Naive B cell (primary cell): ENCODE measurements around the gene SGPP1. TPM values are rescaled to one million over a fixed set of nuclear protein-coding genes. Genes with fewer than 3 reads are reported as not detected.
A peak's percentile ranks its signal among the peaks of the same experiment; 100 is the strongest.
"Not testable (repeated sequence)": the region's sequence is repeated elsewhere in the genome, so short reads cannot be mapped to it uniquely, and the experiment has no call there.

Experiments
- ATAC-seq, 2 donors: fragments of 150-1000 bp; cut with Tn5 transposase; 2 replicates each; pipeline ENCODE4 v1.10.0; 2021; ENCODE audit warnings: low read depth in 2 of 2, mild to moderate bottlenecking in 2 of 2, moderate library complexity in 2 of 2
- DNase-seq: peaks from one replicate; pipeline ENCODE4 v3.0.0; 2022
- H3K27ac Mint-ChIP-seq, 6 donors: one replicate each; pipeline ENCODE4 v1.8.0; 2020 to 2022; ENCODE audit warnings: mild to moderate bottlenecking in 6 of 6, mixed read lengths in 6 of 6, moderate library complexity in 5 of 6, inconsistent platforms in 2 of 6
- H3K27me3 Mint-ChIP-seq, 3 donors: one replicate each; pipeline ENCODE4 v1.8.0; 2021 to 2022; ENCODE audit warnings: mixed read lengths in 3 of 3, mild to moderate bottlenecking in 1 of 3
- H3K36me3 Mint-ChIP-seq, 2 donors: one replicate each; pipeline ENCODE4 v1.8.0; 2020 to 2022; ENCODE audit warnings: mixed read lengths in 2 of 2, inconsistent platforms in 1 of 2, mild to moderate bottlenecking in 1 of 2
- H3K4me1 Mint-ChIP-seq, 3 donors: one replicate each; pipeline ENCODE4 v1.8.0; 2020 to 2022; ENCODE audit warnings: mixed read lengths in 3 of 3, inconsistent platforms in 1 of 3, mild to moderate bottlenecking in 1 of 3, moderate library complexity in 1 of 3
- H3K4me3 Mint-ChIP-seq, 8 donors: one replicate each; pipeline ENCODE4 v1.8.0; 2020 to 2022; ENCODE audit warnings: mild to moderate bottlenecking in 8 of 8, mixed read lengths in 8 of 8, moderate library complexity in 8 of 8, inconsistent platforms in 2 of 8
- H3K9me3 Mint-ChIP-seq, 7 donors: one replicate each; pipeline ENCODE4 v1.8.0; 2020 to 2022; ENCODE audit warnings: mixed read lengths in 7 of 7, mild to moderate bottlenecking in 5 of 7, inconsistent platforms in 2 of 7, moderate library complexity in 1 of 7
- polyA plus RNA-seq, 6 donors: library from polyadenylated mRNA; unstranded; fragments of 300-500 nt; fragmentation: Illumina TruSeq; gene quantifications; one replicate each; pipeline ENCODE4 v1.2.3, GENCODE V29; 2021; ENCODE audit warnings: low read depth in 6 of 6

SGPP1 gene
- polyA plus RNA-seq, 6 donors from 2014 or later, result 9.4 to 20.8 (median 13.2) TPM

- peaks cover 9 to 10% of the 10 kb centered on the region in 2 donors for H3K36me3 Mint-ChIP-seq
- ATAC-seq, result no peak
- H3K4me1 Mint-ChIP-seq, result peaks cover 26 to 33% (median 30%) of the 10 kb centered on the region in 3 donors
These were observed 14.8 kb downstream of the SGPP1 start for GRCh38 chr14:63713058-63713457.

GRCh38 chr14:63712123-63712522, 15.7 kb downstream of the SGPP1 start:
- peaks cover 26 to 33% (median 30%) of the 10 kb centered on the region in 3 donors for H3K4me1 Mint-ChIP-seq
- ATAC-seq, result no peak

More at GRCh38 chr14:63713058-63713457, 14.8 kb downstream of the SGPP1 start:
- Mint-ChIP-seq H3K4me3 (peak overlapping the region in 1 of 8 donors; percentile 2), H3K27me3 (no peaks in the 10 kb centered on the region), H3K27ac (peak overlapping the region in 3 of 6 donors; percentile 6 to 24 (median 16)), H3K9me3 (peaks cover 0 to 20% (median 10%) of the 10 kb centered on the region in 7 donors)
- no peak for DNase-seq

GRCh38 chr14:63710497-63710896, 17.4 kb downstream of the SGPP1 start:
- H3K4me3 Mint-ChIP-seq, result peak overlapping the region in 4 of 8 donors; percentile 1 to 47 (median 8)
- peaks cover 30 to 43% (median 34%) of the 10 kb centered on the region in 3 donors for H3K4me1 Mint-ChIP-seq
- H3K9me3 Mint-ChIP-seq, result peaks cover 0 to 1% (median 0%) of the 10 kb centered on the region in 7 donors
- DNase-seq, result no peak
- H3K27me3 Mint-ChIP-seq, result no peaks in the 10 kb centered on the region
- peak overlapping the region in 3 of 6 donors; percentile 1 to 87 (median 31) for H3K27ac Mint-ChIP-seq
- ATAC-seq, result peak; percentile 41 to 50
- peaks cover 1 to 5% of the 10 kb centered on the region in 2 donors for H3K36me3 Mint-ChIP-seq

More at GRCh38 chr14:63712123-63712522, 15.7 kb downstream of the SGPP1 start:
- Mint-ChIP-seq H3K27ac (peak overlapping the region in 3 of 6 donors; percentile 76 to 85 (median 84)), H3K36me3 (peaks cover 9 to 10% of the 10 kb centered on the region in 2 donors), H3K4me3 (peak overlapping the region in 4 of 8 donors; percentile 35 to 64 (median 44)), H3K27me3 (no peaks in the 10 kb centered on the region), H3K9me3 (peaks cover 0 to 12% (median 4%) of the 10 kb centered on the region in 7 donors)
- DNase-seq, result no peak

- no peak for ATAC-seq
- Mint-ChIP-seq H3K27me3 (no peaks in the 10 kb centered on the region), H3K27ac (no peak overlapping the region), H3K4me3 (no peak overlapping the region), H3K4me1 (peaks cover 35 to 50% (median 40%) of the 10 kb centered on the region in 3 donors), H3K36me3 (peaks cover 0 to 5% of the 10 kb centered on the region in 2 donors), H3K9me3 (no peaks in the 10 kb centered on the region)
- no peak for DNase-seq
These were observed 18.3 kb downstream of the SGPP1 start for GRCh38 chr14:63709589-63709988.

GRCh38 chr14:63707216-63707615, 20.6 kb downstream of the SGPP1 start:
- Mint-ChIP-seq H3K4me1 (peaks cover 27 to 51% (median 34%) of the 10 kb centered on the region in 3 donors), H3K36me3 (no peaks in the 10 kb centered on the region), H3K27ac (peak overlapping the region in 4 of 6 donors; percentile 32 to 85 (median 54)), H3K4me3 (no peak overlapping the region), H3K27me3 (no peaks in the 10 kb centered on the region), H3K9me3 (peaks cover 0 to 1% (median 0%) of the 10 kb centered on the region in 7 donors)
- ATAC-seq (no peak), DNase-seq (no peak)

- Mint-ChIP-seq H3K4me1 (peaks cover 34 to 55% (median 42%) of the 10 kb centered on the region in 3 donors), H3K4me3 (peak overlapping the region; percentile 16 to 79 (median 55)), H3K27ac (peak overlapping the region; percentile 57 to 92 (median 84)), H3K27me3 (no peaks in the 10 kb centered on the region), H3K9me3 (peaks cover 0 to 1% (median 0%) of the 10 kb centered on the region in 7 donors), H3K36me3 (no peaks in the 10 kb centered on the region)
- peak; percentile 87 to 90 for ATAC-seq
- peak; percentile 36 for DNase-seq
These were observed 22.2 kb downstream of the SGPP1 start for GRCh38 chr14:63705561-63706070.

- not testable (repeated sequence) for H3K36me3 Mint-ChIP-seq, DNase-seq, H3K9me3 Mint-ChIP-seq, ATAC-seq, H3K27me3 Mint-ChIP-seq, H3K4me3 Mint-ChIP-seq
- Mint-ChIP-seq H3K27ac (peak overlapping the region in 3 of 6 donors; percentile 47 to 70 (median 51)), H3K4me1 (peaks cover 39 to 55% (median 44%) of the 10 kb centered on the region in 3 donors)
These were observed 25.3 kb downstream of the SGPP1 start for GRCh38 chr14:63702530-63702929.

- peaks cover 0 to 8% of the 10 kb centered on the region in 2 donors for H3K36me3 Mint-ChIP-seq
- DNase-seq (no peak), ATAC-seq (no peak)
- peak overlapping the region; percentile 60 to 85 (median 69) for H3K27ac Mint-ChIP-seq
- H3K4me1 Mint-ChIP-seq, result peaks cover 39 to 59% (median 43%) of the 10 kb centered on the region in 3 donors
- no peaks in the 10 kb centered on the region for H3K27me3 Mint-ChIP-seq
- peak overlapping the region in 6 of 8 donors; percentile 26 to 85 (median 38) for H3K4me3 Mint-ChIP-seq
- H3K9me3 Mint-ChIP-seq, result peaks cover 0 to 1% (median 0%) of the 10 kb centered on the region in 7 donors
These were observed 26.1 kb downstream of the SGPP1 start for GRCh38 chr14:63701606-63702299.

- ATAC-seq (peak in 1 of 2 donors; percentile 63), DNase-seq (no peak)
- peaks cover 4 to 6% of the 10 kb centered on the region in 2 donors for H3K36me3 Mint-ChIP-seq
- H3K9me3 Mint-ChIP-seq, result no peaks in the 10 kb centered on the region
- peak overlapping the region in 2 of 6 donors; percentile 18 to 23 for H3K27ac Mint-ChIP-seq
- H3K27me3 Mint-ChIP-seq, result no peaks in the 10 kb centered on the region
- peaks cover 0 to 13% (median 8%) of the 10 kb centered on the region in 3 donors for H3K4me1 Mint-ChIP-seq
- no peak overlapping the region for H3K4me3 Mint-ChIP-seq
These were observed 35.4 kb downstream of the SGPP1 start for GRCh38 chr14:63692310-63693020.

GRCh38 chr14:63689132-63689531, 38.7 kb downstream of the SGPP1 start:
- ATAC-seq (no peak), DNase-seq (no peak)
- H3K27ac Mint-ChIP-seq, result no peak overlapping the region
- H3K4me3 Mint-ChIP-seq, result no peak overlapping the region
- H3K36me3 Mint-ChIP-seq, result peaks cover 0 to 5% of the 10 kb centered on the region in 2 donors
- H3K27me3 Mint-ChIP-seq, result no peaks in the 10 kb centered on the region
- H3K4me1 Mint-ChIP-seq, result peaks cover 0 to 14% (median 8%) of the 10 kb centered on the region in 3 donors
- no peaks in the 10 kb centered on the region for H3K9me3 Mint-ChIP-seq

- Mint-ChIP-seq H3K9me3 (no peaks in the 10 kb centered on the region), H3K36me3 (peaks cover 0 to 5% of the 10 kb centered on the region in 2 donors), H3K27me3 (no peaks in the 10 kb centered on the region), H3K27ac (peak overlapping the region in 1 of 6 donors; percentile 11), H3K4me3 (no peak overlapping the region), H3K4me1 (peaks cover 0 to 6% (median 0%) of the 10 kb centered on the region in 3 donors)
- DNase-seq (no peak), ATAC-seq (no peak)
These were observed 40.9 kb downstream of the SGPP1 start for GRCh38 chr14:63686926-63687325.

GRCh38 chr14:63685401-63685800, 42.5 kb downstream of the SGPP1 start:
- Mint-ChIP-seq H3K4me3 (no peak overlapping the region), H3K4me1 (peaks cover 0 to 6% (median 0%) of the 10 kb centered on the region in 3 donors), H3K36me3 (peaks cover 0 to 5% of the 10 kb centered on the region in 2 donors)

More at GRCh38 chr14:63685401-63685800, 42.5 kb downstream of the SGPP1 start:
- ATAC-seq (no peak), DNase-seq (no peak)
- Mint-ChIP-seq H3K9me3 (no peaks in the 10 kb centered on the region), H3K27ac (no peak overlapping the region), H3K27me3 (no peaks in the 10 kb centered on the region)
